ENCODE data around the gene THSD7A. TPM values are rescaled to one million over a fixed set of nuclear protein-coding genes. Genes with fewer than 3 reads are reported as not detected.

The THSD7A gene
- total and polyA plus RNA-seq, 2 of the 4 experiments (the other 2 are of a cell fraction): 0.02 to 0.18 TPM

DNA sequence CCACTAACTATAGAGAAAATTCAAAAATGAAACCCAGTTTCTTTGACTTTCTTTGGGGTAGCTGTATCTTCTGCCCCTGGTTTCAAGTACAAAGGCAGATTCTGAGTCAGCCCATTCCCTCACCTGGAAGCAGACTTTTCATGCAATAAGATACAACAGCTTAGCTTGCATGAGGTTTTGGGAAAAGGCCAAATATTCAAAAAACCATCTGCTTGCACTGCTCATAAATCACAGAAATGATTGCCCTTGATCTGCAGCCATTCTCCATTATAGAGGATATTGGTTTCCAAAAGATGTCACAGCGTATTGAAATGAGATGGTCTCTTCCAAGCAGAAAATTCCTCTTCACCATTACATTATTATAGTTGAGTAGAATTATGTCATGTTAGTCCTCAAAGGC, 504.4 kb downstream of the THSD7A start:
- ATAC-seq (ENCODE audit: low read depth) (no peak), DNase-seq (no peak)
- no peaks in the 10 kb centered on the region for H3K79me1 ChIP-seq (ENCODE audit: low read depth in 1 of 2, low read length in 2 of 2)
- H2BK20ac ChIP-seq (ENCODE audit: low read depth, low read length): no peak overlapping the region
- no peak overlapping the region for H2BK120ac ChIP-seq (ENCODE audit: low read depth, low read length)
- TF ChIP-seq CHD1 (IDR thresholded peaks at IDR 0.05; ENCODE audit: low read depth, low read length): no peak
- no peak for TF ChIP-seq MAZ (IDR thresholded peaks at IDR 0.05; ENCODE audit: borderline replicate concordance, low read depth, low read length)
- no peak for TF ChIP-seq RCOR1 (IDR thresholded peaks at IDR 0.05; ENCODE audit: insufficient replicate concordance, low read length)
- no peak for TF ChIP-seq BHLHE40 (IDR thresholded peaks at IDR 0.05; ENCODE audit: low read depth, low read length)
- no peak for TF ChIP-seq NFE2L2 (IDR thresholded peaks at IDR 0.05; ENCODE audit: low read depth, low read length)
- no peak for TF ChIP-seq MXI1 (IDR thresholded peaks at IDR 0.05; ENCODE audit: borderline replicate concordance, low read depth, low read length)
- no peak for TF ChIP-seq FOS (IDR thresholded peaks at IDR 0.05; ENCODE audit: low read depth, low read length)
- TF ChIP-seq RFX5 (IDR thresholded peaks at IDR 0.05; ENCODE audit: low read depth, low read length): no peak
- no peak for TF ChIP-seq CEBPB (IDR thresholded peaks at IDR 0.05; ENCODE audit: low read depth, low read length)
- TF ChIP-seq, protein P1, sequence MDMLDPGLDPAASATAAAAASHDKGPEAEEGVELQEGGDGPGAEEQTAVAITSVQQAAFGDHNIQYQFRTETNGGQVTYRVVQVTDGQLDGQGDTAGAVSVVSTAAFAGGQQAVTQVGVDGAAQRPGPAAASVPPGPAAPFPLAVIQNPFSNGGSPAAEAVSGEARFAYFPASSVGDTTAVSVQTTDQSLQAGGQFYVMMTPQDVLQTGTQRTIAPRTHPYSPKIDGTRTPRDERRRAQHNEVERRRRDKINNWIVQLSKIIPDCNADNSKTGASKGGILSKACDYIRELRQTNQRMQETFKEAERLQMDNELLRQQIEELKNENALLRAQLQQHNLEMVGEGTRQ (IDR thresholded peaks at IDR 0.05; ENCODE audit: low read depth, low read length): no peak
- TF ChIP-seq RAD21 (IDR thresholded peaks at IDR 0.05; ENCODE audit: low read length): no peak
- dilution Hi-C loops (cut with HindIII; ENCODE audit: low sequenced_read_pairs, unreplicated experiment): no loop called here
- no peak overlapping the region for H2BK5ac ChIP-seq (ENCODE audit: low read depth, low read length, poor library complexity, severe bottlenecking)
- no peaks in the 10 kb centered on the region for H3K36me3 ChIP-seq (ENCODE audit: control insufficient read depth, insufficient read depth, low read length)
- no peak overlapping the region for H3K56ac ChIP-seq (ENCODE audit: extremely low read depth, insufficient read depth, low read length)
- H3K23ac ChIP-seq (ENCODE audit: low read depth, low read length): no peak overlapping the region
- ChIA-PET CTCF (no interaction called here), POLR2A (ENCODE audit: unreplicated experiment) (no interaction called here)
- H4K20me1 ChIP-seq (ENCODE audit: insufficient read depth, low read length): no peaks in the 10 kb centered on the region
- H3K4me1 ChIP-seq (ENCODE audit: control insufficient read depth, insufficient read depth, low read length): no peaks in the 10 kb centered on the region
- H3K9me3 ChIP-seq (ENCODE audit: control insufficient read depth, insufficient read depth, low read length): peaks cover 1% of the 10 kb centered on the region; the same call in 1 of the 2 replicates
- in situ Hi-C loops (cut with MboI; ENCODE audit: low sequenced_read_pairs): no loop called here
- H3K18ac ChIP-seq (ENCODE audit: low read depth, low read length): no peak overlapping the region
- H2AK9ac ChIP-seq (replicated peaks; ENCODE audit: low read depth, low read length, poor library complexity): no peak overlapping the region
- no peak overlapping the region for H4K5ac ChIP-seq (ENCODE audit: low read depth, low read length)
- no peaks in the 10 kb centered on the region for H3K9me1 ChIP-seq (ENCODE audit: insufficient read depth, low read length)
- no peak overlapping the region for H2AK5ac ChIP-seq (ENCODE audit: low read depth, low read length)
- no peak overlapping the region for H3K4ac ChIP-seq (ENCODE audit: low read depth, low read length)
- WGBS, 2 experiments (ENCODE audit: extremely low coverage in 2 of 2, insufficient read length in 1 of 2): no CpG with 5 or more reads among the region's 1 CpG
- no peak overlapping the region for H3K4me3 ChIP-seq (ENCODE audit: insufficient read depth, low read depth, low read length)
- H3K9ac ChIP-seq (ENCODE audit: low read depth, low read length): no peak overlapping the region
- no peak overlapping the region for H4K91ac ChIP-seq (ENCODE audit: insufficient read depth, low read depth, low read length)
- no peak overlapping the region for H3K27ac ChIP-seq (ENCODE audit: insufficient read depth, low read length)
- no peak overlapping the region for H3K4me2 ChIP-seq (ENCODE audit: low read depth, low read length)
- no peak overlapping the region for H3K14ac ChIP-seq (replicated peaks; ENCODE audit: low read depth, low read length)
- intact Hi-C loops (cut with micrococcal nuclease): no loop called here
- H3K27me3 ChIP-seq (ENCODE audit: control insufficient read depth, insufficient read depth, low read length): no peaks in the 10 kb centered on the region
- no peak overlapping the region for H4K8ac ChIP-seq (ENCODE audit: low read depth in 2 of 2, low read length in 2 of 2)
- H2BK15ac ChIP-seq (ENCODE audit: low read depth, low read length): no peak overlapping the region
- H2AFZ ChIP-seq (replicated peaks; ENCODE audit: low read length, poor library complexity): no peak overlapping the region
- no TSS peak for BruUV-seq (replicated peaks)

Measured in IMR-90 (cell line).